ENCODE measurements around the gene TUBGCP6. TPM values are rescaled to one million over a fixed set of nuclear protein-coding genes. Genes with fewer than 3 reads are reported as not detected.

Gene TUBGCP6
- total RNA-seq, 1 experiment from 2014 or later, result 31.3 TPM

GRCh38 chr22:50220603-50221409 lies 24.0 kb downstream of the TUBGCP6 start:
- POLR2A ChIA-PET, result no interaction called here
- TF ChIP-seq POLR2AphosphoS5 (IDR thresholded peaks at IDR 0.05; ENCODE audit: low read depth, low read length), result no peak
- TF ChIP-seq CTCF (IDR thresholded peaks at IDR 0.05), result no peak
- TF ChIP-seq TCF7L2 (IDR thresholded peaks at IDR 0.05; ENCODE audit: low read depth, low read length), result no peak
- no peak for TF ChIP-seq REST (IDR thresholded peaks at IDR 0.05; ENCODE audit: insufficient read depth in 1 of 2, low read depth in 2 of 2, low read length in 1 of 2)
- TF ChIP-seq SIN3A (IDR thresholded peaks at IDR 0.05; ENCODE audit: borderline replicate concordance, insufficient read depth, low read depth, low read length), result no peak
- BruUV-seq (replicated peaks), result no TSS peak
- intact Hi-C loops (cut with micrococcal nuclease; ENCODE audit: unreplicated experiment) (no loop called here), in situ Hi-C loops (cut with HindIII; ENCODE audit: low pct_unique_long_range_greater_than_20kb, low sequenced_read_pairs) (no loop called here)
- Histone ChIP-seq H3K9me3 (ENCODE audit: control insufficient read depth, insufficient read depth, low read depth, low read length) (no peaks in the 10 kb centered on the region), H3K4me3 (ENCODE audit: low read depth in 2 of 2, low read length in 2 of 2) (no peak overlapping the region), H3K27me3 (ENCODE audit: control insufficient read depth, insufficient read depth, low read length) (no peaks in the 10 kb centered on the region), H3K4me1 (ENCODE audit: control insufficient read depth, insufficient read depth, low read length) (no peaks in the 10 kb centered on the region), H3K27ac (ENCODE audit: low read length) (no peak overlapping the region), H3K36me3 (ENCODE audit: control insufficient read depth, insufficient read depth, low read length) (0 out of 2 replicates have a peak, but pooled peaks cover 2% of the 10 kb centered on the region)
- CTCF ChIA-PET, result no interaction called here
- ATAC-seq, result no peak
- DNase-seq (ENCODE audit: low read depth, low spot score), result no peak

- H3K27me3 ChIP-seq (ENCODE audit: control insufficient read depth, insufficient read depth, low read length), result no peaks in the 10 kb centered on the region
- in situ Hi-C loops (cut with HindIII; ENCODE audit: low pct_unique_long_range_greater_than_20kb, low sequenced_read_pairs) (no loop called here), intact Hi-C loops (cut with micrococcal nuclease; ENCODE audit: unreplicated experiment) (no loop called here)
- no peak overlapping the region for H3K27ac ChIP-seq (ENCODE audit: low read length)
- CTCF ChIA-PET, result no interaction called here
- H3K9me3 ChIP-seq (ENCODE audit: control insufficient read depth, insufficient read depth, low read depth, low read length), result no peaks in the 10 kb centered on the region
- TF ChIP-seq CTCF (IDR thresholded peaks at IDR 0.05) (no peak), POLR2AphosphoS5 (IDR thresholded peaks at IDR 0.05; ENCODE audit: low read depth, low read length) (no peak), REST (IDR thresholded peaks at IDR 0.05; ENCODE audit: insufficient read depth in 1 of 2, low read depth in 2 of 2, low read length in 1 of 2) (no peak), TCF7L2 (IDR thresholded peaks at IDR 0.05; ENCODE audit: low read depth, low read length) (no peak), SIN3A (IDR thresholded peaks at IDR 0.05; ENCODE audit: borderline replicate concordance, insufficient read depth, low read depth, low read length) (no peak)
- H3K36me3 ChIP-seq (ENCODE audit: control insufficient read depth, insufficient read depth, low read length), result 0 out of 2 replicates have a peak, but pooled peaks cover 2% of the 10 kb centered on the region
- no peaks in the 10 kb centered on the region for H3K4me1 ChIP-seq (ENCODE audit: control insufficient read depth, insufficient read depth, low read length)
- ATAC-seq (no peak), DNase-seq (ENCODE audit: low read depth, low spot score) (no peak)
- POLR2A ChIA-PET, result no interaction called here
- H3K4me3 ChIP-seq (ENCODE audit: low read depth in 2 of 2, low read length in 2 of 2), result no peak overlapping the region
- BruUV-seq (replicated peaks), result no TSS peak
Observed at GRCh38 chr22:50219800-50220602, 24.8 kb downstream of the TUBGCP6 start.
